Hypothalamus (tissue), 51 donors: ENCODE results near the gene MLXIPL.
"Not testable (repeated sequence)": the region's sequence is repeated elsewhere in the genome, so short reads cannot be mapped to it uniquely, and the experiment has no call there.

ENCODE experiments used
- DNase-seq, 51 donors: peaks; one replicate each; lab custom pipeline; 2025; lab: John Stamatoyannopoulos, UW

The MLXIPL gene

DNA sequence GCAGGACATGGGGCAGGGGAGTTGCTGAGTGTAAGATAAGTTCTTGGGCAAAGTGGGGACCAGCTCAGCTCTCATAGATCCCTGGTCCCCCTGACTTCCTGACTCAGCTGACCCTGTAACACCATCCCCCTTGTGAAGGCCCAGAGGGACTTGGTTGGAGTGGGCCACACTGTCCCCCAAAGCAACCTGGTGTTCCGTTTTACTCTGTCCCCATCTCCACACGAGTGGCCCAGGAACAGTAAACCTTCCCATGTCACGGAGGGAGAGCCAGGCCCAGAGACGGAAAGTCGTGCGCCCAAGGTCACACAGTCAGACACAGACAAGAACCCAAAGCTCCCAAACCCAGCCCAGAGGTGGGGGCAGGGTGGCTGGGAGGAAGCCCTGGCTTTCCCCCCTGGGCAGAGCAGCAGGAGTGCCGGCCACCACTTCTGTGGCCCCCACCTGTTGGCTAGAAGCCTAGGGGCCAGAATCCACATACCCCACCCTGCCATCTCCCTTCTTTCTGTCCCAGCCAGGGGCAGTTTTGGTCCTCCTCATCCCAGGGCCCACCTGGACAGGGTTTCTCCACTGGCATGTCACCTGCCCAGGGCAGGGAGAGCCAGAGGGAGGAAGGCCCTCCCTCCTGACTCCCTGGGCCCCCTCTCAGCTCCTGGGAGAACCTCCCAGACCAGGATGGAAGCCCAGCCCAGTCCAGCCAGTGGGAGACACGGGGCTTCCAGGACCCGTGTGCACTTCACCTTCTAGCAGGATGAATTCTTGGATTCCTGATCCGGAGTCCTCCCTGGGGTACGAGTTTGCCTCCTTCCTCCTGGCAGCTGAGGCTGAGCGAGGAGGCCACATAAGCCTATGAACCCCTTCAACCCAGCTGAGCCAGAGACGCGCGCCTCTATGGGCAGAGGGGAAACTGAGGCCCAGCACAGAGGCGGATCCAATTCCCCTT, 22.7 kb upstream of the MLXIPL start:
- no peak for DNase-seq

DNA sequence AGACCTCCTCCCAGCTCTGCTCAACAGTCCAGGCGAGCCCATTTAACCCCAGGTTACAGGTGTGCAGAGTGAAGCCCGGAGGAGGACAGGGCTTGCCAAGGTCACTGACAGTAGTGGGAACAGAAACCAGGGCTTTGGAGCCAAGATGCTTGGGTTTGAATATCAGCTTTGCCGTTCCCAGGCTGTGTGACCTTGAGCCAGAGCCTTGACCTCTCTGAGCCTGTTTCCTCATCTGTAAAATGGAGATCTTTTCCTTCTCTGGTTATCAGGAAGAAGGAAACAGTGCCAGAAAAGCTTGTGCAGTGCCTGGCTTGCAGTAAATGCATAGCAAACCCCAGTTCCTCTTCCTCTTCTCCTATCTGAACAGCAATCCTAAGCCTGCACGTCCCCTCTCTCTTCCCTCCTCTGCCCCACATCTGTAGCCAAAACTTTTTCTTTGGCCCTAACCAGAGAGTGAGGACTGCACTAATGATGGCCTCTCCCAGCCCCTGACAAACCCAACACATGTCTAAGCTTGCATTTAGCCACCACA, 21.4 kb upstream of the MLXIPL start:
- DNase-seq, result no peak

DNA sequence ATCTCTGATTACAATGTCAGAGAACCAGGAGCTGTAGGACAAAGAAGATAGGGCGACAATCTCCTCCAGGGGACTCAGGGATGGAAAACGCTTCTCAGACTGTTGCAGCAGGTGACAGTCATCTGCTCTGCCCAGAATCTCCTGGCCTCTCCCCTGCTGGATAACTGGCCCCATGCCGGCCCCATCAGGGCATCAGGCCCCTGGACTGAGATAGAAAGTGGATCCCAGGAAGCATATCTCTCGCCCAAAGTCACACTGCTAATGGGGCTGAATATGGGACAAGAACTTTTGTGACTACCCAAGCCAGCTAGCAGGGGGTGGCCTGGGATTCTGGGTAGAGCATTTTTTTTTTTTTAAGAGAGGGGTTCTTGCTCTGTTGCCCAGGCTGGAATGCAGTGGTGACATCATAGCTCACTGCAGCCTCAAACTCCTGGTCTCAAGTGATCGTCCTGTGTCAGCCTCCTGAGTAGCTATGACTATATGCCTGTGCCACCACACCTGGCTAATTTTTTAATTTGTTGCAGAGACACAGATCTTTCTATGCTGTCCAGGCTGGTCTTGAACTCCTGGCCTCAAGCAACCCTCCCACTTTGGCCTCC, 20.5 kb upstream of the MLXIPL start:
- DNase-seq, result no peak

DNA sequence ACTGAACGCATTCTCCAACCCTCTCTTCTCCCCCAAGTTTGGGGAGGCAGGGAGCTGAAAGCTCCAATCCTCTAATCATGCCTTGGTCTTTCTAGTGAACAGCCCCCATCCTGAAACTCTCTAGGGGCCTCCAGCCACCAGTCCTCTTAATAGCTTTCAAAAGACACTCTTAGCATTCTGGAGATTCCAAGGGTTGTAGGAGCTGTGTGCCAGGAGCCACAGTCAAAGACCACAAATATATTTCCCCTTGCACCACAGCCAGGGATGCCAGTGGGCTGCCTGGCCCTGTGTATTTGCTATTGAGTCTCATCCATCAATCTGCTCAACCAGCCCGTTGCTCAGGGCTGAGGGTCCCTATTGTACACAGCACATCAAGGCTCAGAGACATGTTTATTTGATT, 18.5 kb upstream of the MLXIPL start:
- DNase-seq, result no peak

DNA sequence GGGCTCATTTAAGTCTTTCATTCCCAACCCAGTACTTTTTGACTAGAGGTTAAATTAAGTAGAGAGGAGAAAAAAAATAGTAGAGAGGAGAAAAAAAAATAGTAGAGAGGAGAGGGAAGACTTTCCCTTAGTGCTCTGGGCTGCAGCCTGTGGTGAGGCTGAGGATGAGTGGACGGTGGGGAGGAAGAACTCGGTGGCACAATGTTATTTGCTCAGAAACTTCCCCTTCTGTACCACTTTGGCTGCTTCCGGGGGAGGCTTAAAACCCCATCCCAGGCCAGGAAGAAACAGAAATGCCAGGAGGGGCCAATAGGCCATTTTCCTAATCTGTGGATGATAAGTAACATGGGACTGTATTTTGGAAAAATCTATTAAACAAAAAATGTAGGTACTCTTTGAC, 14.6 kb upstream of the MLXIPL start:
- no peak for DNase-seq

DNA sequence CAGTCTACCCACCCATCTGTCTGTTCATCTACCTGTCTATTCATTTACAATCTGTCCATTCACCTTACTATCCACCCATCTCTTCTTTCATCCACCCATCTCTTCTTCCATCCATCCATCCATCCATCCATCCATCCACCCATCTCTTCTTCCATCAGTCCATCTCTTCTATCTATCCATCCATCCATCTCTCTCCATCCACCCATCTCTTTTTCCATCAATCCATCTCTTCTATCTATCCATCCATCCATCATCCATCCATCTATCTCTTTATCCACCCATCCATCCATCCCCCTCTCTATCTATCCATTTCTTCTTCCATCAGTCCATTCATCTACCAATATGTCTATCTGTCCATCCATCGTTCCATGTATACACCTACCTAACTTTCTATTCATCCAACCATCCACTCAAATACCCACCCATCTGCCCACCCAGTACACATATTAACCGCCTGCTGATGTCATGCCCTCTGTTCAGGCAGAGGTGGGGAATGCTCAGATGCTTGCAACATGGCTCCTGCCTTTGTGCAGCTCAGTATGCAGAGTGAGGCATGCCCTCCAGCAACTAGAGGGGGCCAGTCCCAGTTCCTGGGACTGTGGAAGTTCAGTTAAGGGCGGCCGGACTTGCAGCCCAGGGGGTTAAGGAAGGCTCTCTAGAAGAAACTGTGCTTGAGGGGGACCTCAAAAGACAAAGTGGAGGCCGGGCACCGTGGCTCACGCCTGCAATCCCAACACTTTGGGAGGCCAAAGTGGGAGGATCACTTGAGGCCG, 11.3 kb upstream of the MLXIPL start:
- DNase-seq, result no peak

DNA sequence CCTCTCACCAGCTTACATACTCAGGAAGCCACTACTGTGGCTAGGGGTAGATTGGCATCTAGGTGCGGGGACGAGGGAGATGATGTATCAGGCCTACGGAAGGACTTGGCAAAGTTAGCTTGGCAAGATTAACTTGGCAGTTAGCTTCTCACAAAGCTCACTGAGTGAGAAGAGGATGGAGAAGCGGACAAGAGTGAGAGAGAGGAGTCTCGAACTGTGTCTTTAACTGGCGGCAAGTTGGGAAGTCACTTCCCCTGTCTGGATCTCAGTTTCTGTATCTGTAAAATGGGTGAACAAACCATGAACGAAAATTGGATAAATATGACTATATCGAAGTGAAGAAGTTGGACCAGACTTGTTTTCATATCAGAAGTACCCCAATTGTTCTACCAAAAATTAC, 9.5 kb upstream of the MLXIPL start:
- DNase-seq, result no peak

DNA sequence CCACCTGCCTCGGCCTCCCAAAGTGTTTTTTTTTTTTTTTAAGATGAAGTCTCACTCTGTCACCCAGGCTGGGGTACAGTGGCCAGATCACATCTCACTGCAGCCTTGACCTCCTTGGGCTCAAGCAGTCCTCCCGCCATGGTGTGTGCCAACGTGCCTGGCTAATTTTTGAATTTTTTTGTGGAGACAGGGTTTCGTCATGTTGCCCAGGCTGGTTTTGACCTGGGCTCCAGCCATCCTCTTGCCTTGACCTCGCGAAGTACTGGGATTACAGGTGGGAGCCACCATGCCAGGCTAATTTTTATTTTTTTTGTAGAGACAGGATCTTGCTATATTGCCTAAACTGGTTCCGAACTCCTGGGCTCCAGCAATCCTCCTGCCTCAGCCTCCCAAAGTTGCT, 9.0 kb upstream of the MLXIPL start:
- no peak for DNase-seq

DNA sequence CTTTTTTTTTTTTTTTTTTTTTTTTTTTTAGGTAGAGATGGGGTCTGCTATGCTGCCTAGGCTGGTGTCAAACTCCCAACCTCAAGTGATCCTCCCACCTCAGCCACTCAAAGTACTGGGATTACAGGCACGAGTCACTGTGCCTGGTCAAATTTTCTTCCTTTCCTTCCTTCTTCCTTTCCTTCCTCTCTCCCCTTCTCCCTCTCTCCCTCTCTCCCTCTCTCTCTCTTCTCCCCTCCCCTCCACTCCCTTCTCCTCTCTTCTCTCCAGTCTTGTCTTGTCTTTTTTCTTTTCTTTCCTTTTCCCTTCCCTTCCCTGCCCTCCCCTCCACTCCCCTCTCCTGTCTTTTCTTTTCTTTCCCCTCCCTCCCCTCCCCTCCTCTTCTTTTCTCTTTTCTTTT, 7.2 kb upstream of the MLXIPL start:
- no peak for DNase-seq

DNA sequence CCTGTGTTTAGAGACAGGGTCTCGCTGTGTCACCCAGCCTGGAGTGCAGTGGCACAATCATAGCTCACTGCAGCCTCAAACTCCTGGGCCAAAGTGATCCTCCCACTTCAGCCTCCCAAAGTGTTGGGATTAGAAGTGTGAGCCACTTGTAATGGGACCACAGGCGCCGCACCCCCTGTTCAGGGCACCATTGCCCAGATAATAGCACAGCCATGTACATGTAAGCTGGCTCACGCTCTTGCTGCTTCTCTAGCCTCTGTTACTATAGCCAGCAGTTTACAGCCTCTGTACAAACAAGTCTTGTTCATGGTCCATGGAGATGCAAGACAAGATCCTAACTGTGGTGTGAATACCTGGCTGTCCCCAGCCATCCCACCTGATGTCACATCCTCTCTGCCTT, 4.2 kb upstream of the MLXIPL start:
- DNase-seq, result no peak

DNA sequence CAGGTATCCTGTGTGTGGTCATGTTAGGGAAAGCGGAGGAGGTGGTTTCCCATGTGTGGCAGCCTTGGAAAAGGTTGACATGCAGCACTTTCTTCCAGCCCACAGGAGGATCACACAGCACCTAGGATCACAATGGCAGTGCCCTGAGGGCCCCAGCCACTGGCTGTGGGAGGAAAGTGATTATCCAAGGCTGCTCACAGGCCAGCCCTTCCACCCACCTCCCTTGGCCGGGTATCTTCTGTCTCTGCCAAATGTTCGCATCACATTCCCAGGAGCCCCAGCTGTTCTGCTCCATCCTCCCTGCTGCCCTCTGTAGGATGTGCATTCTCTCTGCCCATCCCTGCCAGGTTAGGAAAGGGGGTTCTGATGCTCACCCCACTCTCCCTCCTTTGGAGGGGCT, 2.5 kb upstream of the MLXIPL start:
- no peak for DNase-seq

DNA sequence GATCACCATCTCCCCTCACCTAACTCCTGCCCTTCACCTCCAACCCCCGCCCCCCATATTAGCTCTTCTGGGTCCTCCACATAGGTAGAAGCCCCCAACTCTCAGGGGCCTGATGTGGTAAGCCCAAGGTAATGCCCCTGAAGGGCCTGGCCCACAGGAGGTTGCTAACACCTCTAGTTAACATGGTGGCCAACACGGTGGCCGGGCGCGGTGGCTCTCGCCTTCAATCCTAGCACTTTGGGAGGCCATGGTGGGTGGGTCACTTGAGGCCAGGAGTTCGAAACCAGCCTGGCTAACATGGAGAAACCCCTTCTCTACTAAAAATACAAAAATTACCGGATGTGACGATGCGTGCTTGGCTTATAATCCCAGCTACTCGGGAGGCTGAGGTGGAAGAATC, 954 bp upstream of the MLXIPL start:
- DNase-seq, result no peak

DNA sequence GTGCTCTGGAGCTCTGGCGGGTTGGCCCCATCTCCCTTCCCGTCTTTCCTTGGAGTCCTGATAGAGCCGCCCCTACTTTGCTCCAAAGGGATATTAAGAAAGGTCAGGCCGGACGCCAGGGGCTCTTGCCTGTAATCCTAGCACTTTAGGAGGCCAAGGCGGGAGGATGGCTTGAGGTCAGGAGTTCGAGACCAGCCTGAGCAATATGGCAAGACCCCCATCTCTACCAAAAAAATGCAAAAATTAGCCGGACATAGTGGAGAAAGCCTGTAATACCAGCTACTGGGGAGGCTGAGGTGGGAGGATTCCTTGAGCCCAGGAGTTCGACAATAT, 313 bp upstream of the MLXIPL start:
- no peak for DNase-seq

DNA sequence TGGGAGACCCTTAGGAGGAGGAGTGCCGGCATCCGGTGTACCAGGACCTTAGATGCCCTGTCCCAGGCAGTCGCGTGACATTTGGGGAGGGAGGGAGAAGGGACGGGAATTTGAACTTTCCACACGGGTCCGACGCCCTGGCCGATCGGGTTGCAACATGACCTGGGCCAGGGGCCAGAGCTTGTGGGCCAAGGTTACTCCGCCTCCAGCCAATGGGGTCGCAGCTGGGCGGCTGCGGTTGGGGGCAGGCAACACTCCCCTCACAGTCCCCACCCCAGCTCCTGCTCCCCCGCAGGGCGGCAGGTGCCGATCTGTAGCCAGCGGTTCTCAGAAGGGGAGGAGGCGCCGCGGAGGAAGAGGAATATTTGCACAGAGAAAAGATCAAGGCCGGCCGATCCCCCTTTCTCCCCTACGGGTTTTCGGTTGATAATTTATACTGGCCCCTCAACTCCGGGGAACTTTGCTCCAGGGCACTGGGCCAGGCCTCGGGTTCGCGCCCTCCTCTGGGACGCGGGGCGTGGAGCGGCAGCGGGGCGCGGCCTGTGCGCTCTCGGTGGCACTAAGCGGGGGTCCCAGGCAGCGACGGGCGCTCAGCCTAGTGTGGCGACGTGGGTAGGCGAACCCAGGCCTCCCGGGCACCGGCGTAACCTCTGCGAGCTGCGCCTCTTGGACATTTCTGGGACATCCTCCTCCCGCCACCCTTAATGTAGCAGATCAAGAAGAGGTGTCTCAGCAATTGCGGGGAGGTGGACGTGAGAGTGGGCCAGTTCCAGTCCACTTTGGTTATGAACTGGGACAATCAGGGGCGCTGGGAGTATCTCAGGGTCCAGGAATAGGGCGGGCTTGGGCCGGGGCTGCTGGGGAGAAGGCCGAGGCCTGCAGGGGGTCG, 1.2 kb downstream of the MLXIPL start:
- no peak for DNase-seq

DNA sequence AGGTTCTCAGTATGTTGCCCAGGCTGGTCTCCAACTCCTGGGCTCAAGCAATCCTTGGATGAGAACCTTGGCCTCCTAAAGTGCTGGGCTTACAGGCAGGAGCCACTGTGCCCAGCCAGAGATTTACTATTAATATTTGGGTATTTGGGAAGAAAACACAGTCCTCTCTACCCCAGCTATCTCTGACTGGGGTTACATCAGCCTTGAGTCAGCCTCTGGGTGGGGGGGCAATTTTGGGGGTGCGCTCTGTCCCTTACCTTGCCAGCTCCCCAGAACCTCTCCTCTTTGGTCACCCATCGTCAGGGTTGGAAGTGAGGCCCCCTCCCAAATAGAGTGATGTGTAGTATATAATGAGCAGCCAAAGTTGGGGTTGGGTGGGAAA, 1.8 kb downstream of the MLXIPL start:
- no peak for DNase-seq

DNA sequence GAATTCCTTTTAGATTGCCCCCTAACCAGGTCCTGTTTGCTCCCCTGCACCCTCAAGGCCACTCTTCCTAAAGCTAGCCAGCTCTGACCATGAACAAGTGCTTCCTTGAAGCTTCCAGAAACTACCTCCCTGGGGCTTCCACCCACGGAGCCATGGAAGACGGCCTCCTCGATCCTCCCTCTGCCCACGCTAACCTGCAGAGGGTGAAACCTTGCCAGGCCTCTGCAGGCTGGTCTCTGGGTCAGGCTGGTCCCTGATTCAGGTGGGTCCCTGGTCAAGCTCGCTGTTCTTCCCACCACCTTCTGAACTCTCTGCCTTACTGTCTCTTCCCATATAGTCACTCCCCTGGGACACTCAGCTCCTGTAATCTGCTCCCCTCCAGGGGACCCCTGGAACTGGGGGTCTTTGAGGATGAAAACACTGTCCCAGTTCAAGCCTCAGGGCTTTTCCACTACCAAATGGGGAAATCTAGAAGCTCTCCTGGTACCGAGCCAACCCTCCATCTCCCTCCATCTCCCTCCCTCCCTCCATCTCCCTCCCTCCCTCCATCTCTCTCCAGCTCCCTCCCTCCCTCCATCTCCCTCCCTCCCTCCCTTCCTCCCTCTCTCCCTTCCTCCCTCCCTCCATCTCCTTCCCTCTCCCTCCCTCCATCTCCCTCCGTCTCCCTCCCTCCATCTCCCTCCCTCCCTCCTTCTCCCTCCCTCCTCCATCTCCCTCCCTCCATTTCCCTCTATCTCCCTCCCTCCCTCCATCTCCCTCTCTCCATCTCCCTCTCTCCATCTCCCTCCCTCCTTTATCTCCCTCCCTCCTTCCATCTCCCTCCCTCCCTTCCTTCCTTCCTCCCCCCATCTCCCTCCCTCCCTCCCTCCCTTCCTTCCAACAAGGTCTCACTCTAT, 2.9 kb downstream of the MLXIPL start:
- DNase-seq, result no peak

DNA sequence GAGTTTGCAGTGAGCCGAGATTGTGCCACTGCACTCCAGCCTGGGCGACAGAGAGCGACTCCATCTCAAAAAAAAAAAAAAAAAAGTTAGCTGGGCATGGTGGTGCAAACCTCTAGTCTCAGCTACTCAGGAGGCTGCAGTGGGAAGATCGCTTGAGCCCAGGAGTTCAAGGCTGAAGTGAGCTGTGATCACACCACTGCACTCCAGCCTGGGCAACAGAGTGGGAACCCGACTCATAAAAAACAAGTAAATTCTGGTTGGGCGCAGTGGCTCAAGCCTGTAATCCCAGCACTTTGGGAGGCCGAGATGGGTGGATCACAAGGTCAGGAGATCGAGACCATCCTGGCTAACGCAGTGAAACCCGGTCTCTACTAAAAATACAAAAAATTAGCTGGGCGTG, 4.9 kb downstream of the MLXIPL start:
- DNase-seq, result not testable (repeated sequence)

DNA sequence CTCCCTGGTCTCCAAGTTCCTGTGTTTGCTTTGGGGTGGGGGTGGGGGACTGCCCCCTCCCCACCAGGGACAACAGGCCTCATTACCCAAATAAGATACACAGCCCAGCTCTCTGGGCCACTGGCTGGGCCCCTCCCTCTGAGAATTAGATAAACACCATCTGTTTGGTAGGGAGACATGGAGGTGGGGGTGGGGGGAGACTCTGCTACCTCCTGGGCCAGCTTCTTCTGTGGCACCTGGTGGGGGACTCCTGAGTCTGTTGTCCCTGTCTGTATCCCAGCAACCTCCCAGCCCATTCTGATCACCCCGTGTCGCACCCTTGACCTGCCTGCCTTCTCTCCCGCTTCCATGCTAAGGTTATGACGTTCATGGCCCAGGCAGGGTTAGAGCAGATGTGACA, 5.8 kb downstream of the MLXIPL start:
- no peak for DNase-seq

DNA sequence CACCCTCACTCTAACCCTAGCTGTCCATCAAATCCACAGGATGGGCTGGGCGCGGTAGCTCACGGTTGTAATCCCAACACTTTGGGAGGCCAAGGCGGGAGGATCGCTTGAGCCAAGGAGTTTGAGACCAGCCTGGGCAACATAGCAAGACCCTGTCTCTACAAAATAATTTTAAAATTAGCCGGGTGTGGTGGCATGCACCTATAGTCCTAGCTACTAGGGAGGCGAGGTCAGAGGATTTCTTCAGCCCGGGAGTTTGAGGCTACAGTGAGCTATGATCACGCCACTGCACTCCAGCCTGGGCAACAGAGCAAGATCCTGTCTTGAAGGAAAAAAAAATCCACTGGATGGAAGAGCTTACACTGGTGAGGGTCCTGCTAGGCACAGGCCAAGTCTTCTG, 6.8 kb downstream of the MLXIPL start:
- not testable (repeated sequence) for DNase-seq

DNA sequence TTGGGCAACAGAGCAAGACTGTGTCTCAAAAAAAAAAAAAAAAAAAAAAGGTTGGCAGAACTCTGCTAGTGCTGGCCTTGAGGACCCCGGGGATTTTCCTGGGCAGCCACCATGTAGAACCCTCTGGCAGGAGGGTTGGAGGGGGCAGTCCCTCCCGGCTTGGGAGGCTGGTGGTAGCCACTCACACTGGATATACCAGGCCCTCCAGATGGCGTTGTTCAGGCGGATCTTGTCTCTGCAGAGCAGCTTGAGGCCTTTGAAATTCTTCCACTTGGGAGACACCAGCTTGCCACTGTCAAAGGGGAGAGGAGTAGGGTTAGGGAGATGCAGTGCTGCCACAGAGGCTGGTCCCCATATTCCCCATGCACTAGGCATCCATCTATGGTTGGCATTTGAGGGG, 8.4 kb downstream of the MLXIPL start:
- DNase-seq, result no peak
